ENCODE results near the gene MT1B.

The MT1B gene

GRCh38 chr16:56614549-56614991 lies 37.1 kb upstream of the MT1B start:
- H3K4me1 ChIP-seq (ENCODE audit: control insufficient read depth, insufficient read depth, low read depth, low read length) = peaks cover 38% of the 10 kb centered on the region
- H2BK15ac ChIP-seq (ENCODE audit: low read depth, poor library complexity, severe bottlenecking) = no peak overlapping the region
- H3K4ac ChIP-seq (ENCODE audit: low read depth in 1 of 2, low read length in 2 of 2) = no peak overlapping the region
- DNase-seq = peak; percentile 29
- no peaks in the 10 kb centered on the region for H3K9me3 ChIP-seq (ENCODE audit: control insufficient read depth, low read length)
- peaks cover 4% of the 10 kb centered on the region for H3K79me1 ChIP-seq (replicated peaks; ENCODE audit: low read length, poor library complexity, severe bottlenecking)
- no peaks in the 10 kb centered on the region for H3K27me3 ChIP-seq (ENCODE audit: control insufficient read depth in 1 of 2, insufficient read depth in 1 of 2, low read length in 2 of 2)
- peak overlapping the region; percentile 60 for H2BK5ac ChIP-seq (ENCODE audit: low read depth, low read length, poor library complexity, severe bottlenecking)
- peak overlapping the region; percentile 88 for H3K27ac ChIP-seq (ENCODE audit: low read length, poor library complexity, severe bottlenecking)
- H2BK12ac ChIP-seq (ENCODE audit: low read length in 2 of 2) = peak overlapping the region in 1 of 2 experiments; percentile 51
- no peaks in the 10 kb centered on the region for H3K36me3 ChIP-seq (ENCODE audit: control insufficient read depth in 1 of 2, insufficient read depth in 2 of 2, low read depth in 1 of 2, low read length in 2 of 2)
- H3K4me3 ChIP-seq (ENCODE audit: insufficient read depth in 1 of 2, low read depth in 1 of 2, low read length in 2 of 2) = no peak overlapping the region
- no peak overlapping the region for H3K4me2 ChIP-seq (ENCODE audit: low read length, poor library complexity, severe bottlenecking)
- H2AFZ ChIP-seq (ENCODE audit: low read depth, low read length) = no peak overlapping the region
- no peak overlapping the region for H3K14ac ChIP-seq (ENCODE audit: low read length in 2 of 2)
- H4K91ac ChIP-seq (ENCODE audit: low read length) = no peak overlapping the region
- no peak overlapping the region for H3K18ac ChIP-seq (ENCODE audit: low read depth in 1 of 2, low read length in 2 of 2)
- H2AK5ac ChIP-seq (ENCODE audit: low read length, severe bottlenecking) = no peak overlapping the region
- no peak overlapping the region for H3K23ac ChIP-seq (ENCODE audit: low read length in 2 of 2)
- no peak overlapping the region for H2BK120ac ChIP-seq (ENCODE audit: low read depth, low read length)
- no peak overlapping the region for H4K8ac ChIP-seq (ENCODE audit: low read length)
- no peak overlapping the region for H3K9ac ChIP-seq (ENCODE audit: low read length)

DNA sequence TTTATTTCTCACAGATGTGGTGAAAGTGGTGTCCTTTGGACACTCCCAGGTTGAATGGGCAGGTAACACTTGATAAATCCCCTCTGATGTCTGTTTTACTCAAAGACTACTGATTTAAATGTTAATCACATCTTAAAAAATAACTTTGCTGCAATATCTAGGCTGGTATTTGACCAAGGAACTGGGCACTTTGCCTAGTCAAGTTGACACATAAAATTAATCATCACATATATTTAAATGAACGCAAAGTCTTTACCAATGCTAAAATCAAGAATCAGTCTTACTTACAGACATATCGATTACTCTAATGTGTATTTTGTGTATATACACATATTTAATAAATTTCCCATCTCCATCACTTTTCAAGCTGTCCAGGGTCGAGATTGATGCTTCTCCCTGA lies 36.3 kb upstream of the MT1B start:
- Histone ChIP-seq H3K18ac (ENCODE audit: low read depth in 1 of 2, low read length in 2 of 2) (no peak overlapping the region), H3K4ac (ENCODE audit: low read depth in 1 of 2, low read length in 2 of 2) (no peak overlapping the region), H3K27me3 (ENCODE audit: control insufficient read depth in 1 of 2, insufficient read depth in 1 of 2, low read length in 2 of 2) (no peaks in the 10 kb centered on the region), H2AFZ (ENCODE audit: low read depth, low read length) (no peak overlapping the region), H3K79me1 (replicated peaks; ENCODE audit: low read length, poor library complexity, severe bottlenecking) (peaks cover 4% of the 10 kb centered on the region), H3K27ac (ENCODE audit: low read length, poor library complexity, severe bottlenecking) (peak overlapping the region; percentile 88), H3K9ac (ENCODE audit: low read length) (no peak overlapping the region), H3K4me1 (ENCODE audit: control insufficient read depth, insufficient read depth, low read depth, low read length) (peaks cover 34% of the 10 kb centered on the region), H3K23ac (ENCODE audit: low read length in 2 of 2) (no peak overlapping the region), H2BK15ac (ENCODE audit: low read depth, poor library complexity, severe bottlenecking) (no peak overlapping the region), H3K9me3 (ENCODE audit: control insufficient read depth, low read length) (no peaks in the 10 kb centered on the region), H3K36me3 (ENCODE audit: control insufficient read depth in 1 of 2, insufficient read depth in 2 of 2, low read depth in 1 of 2, low read length in 2 of 2) (no peaks in the 10 kb centered on the region), H2BK120ac (ENCODE audit: low read depth, low read length) (no peak overlapping the region), H2BK12ac (ENCODE audit: low read length in 2 of 2) (no peak overlapping the region), H4K8ac (ENCODE audit: low read length) (no peak overlapping the region), H3K4me3 (ENCODE audit: insufficient read depth in 1 of 2, low read depth in 1 of 2, low read length in 2 of 2) (no peak overlapping the region), H2AK5ac (ENCODE audit: low read length, severe bottlenecking) (peak overlapping the region; percentile 73), H4K91ac (ENCODE audit: low read length) (no peak overlapping the region), H2BK5ac (ENCODE audit: low read depth, low read length, poor library complexity, severe bottlenecking) (peak overlapping the region; percentile 60), H3K14ac (ENCODE audit: low read length in 2 of 2) (no peak overlapping the region), H3K4me2 (ENCODE audit: low read length, poor library complexity, severe bottlenecking) (no peak overlapping the region)
- DNase-seq = no peak
- WGBS = 100% methylated on average over 2 of the region's 3 CpGs

DNA sequence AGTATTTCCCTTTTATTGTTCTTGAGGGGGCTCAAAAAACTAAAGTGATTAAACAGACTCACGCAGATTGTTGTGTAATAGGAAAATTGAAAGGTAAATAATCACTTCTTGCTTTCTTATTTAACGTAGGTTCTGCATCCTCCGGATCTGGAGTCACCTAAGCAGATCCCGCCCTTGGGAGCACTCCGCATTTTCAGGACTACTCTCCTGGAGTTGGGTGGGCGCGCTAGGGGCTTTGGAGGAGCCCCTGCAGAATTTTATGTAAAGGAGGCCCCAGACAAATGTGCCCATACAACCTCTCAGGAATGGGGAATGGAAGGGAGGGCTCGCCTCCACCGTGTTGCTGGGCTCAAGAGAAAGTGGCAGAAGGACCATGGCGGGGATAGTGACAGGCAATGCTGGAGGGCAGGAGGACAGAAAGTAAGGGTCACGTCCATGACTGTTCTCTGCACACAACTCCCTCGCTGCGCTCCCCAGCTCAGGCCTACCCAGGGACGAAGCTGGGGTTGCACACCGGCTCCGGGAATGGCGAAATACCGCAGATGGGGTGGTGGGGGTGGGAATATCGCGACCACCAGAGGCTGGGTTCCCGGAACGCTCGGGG lies 35.0 kb upstream of the MT1B start:
- Histone ChIP-seq H3K4ac (ENCODE audit: low read depth in 1 of 2, low read length in 2 of 2) (peak overlapping the region in 1 of 2 experiments; percentile 15), H3K4me2 (ENCODE audit: low read length, poor library complexity, severe bottlenecking) (peak overlapping the region; percentile 64), H3K9ac (ENCODE audit: low read length) (peak overlapping the region; percentile 68), H2BK5ac (ENCODE audit: low read depth, low read length, poor library complexity, severe bottlenecking) (peak overlapping the region; percentile 48), H3K18ac (ENCODE audit: low read depth in 1 of 2, low read length in 2 of 2) (peak overlapping the region; percentile 50 to 91), H2AFZ (ENCODE audit: low read depth, low read length) (peak overlapping the region; percentile 80), H3K4me3 (ENCODE audit: insufficient read depth in 1 of 2, low read depth in 1 of 2, low read length in 2 of 2) (peak overlapping the region; percentile 46 to 70), H4K8ac (ENCODE audit: low read length) (peak overlapping the region; percentile 93), H3K27me3 (ENCODE audit: control insufficient read depth in 1 of 2, insufficient read depth in 1 of 2, low read length in 2 of 2) (no peaks in the 10 kb centered on the region), H3K23ac (ENCODE audit: low read length in 2 of 2) (peak overlapping the region in 1 of 2 experiments; percentile 67), H3K9me3 (ENCODE audit: control insufficient read depth, low read length) (no peaks in the 10 kb centered on the region), H3K14ac (ENCODE audit: low read length in 2 of 2) (peak overlapping the region in 1 of 2 experiments; percentile 76), H2BK120ac (ENCODE audit: low read depth, low read length) (peak overlapping the region; percentile 34), H3K79me1 (replicated peaks; ENCODE audit: low read length, poor library complexity, severe bottlenecking) (peaks cover 4% of the 10 kb centered on the region), H3K4me1 (ENCODE audit: control insufficient read depth, insufficient read depth, low read depth, low read length) (peaks cover 24% of the 10 kb centered on the region), H2BK15ac (ENCODE audit: low read depth, poor library complexity, severe bottlenecking) (peak overlapping the region; percentile 63), H2BK12ac (ENCODE audit: low read length in 2 of 2) (peak overlapping the region in 1 of 2 experiments; percentile 37), H2AK5ac (ENCODE audit: low read length, severe bottlenecking) (peak overlapping the region; percentile 1), H3K36me3 (ENCODE audit: control insufficient read depth in 1 of 2, insufficient read depth in 2 of 2, low read depth in 1 of 2, low read length in 2 of 2) (no peaks in the 10 kb centered on the region), H3K27ac (ENCODE audit: low read length, poor library complexity, severe bottlenecking) (peak overlapping the region; percentile 31), H4K91ac (ENCODE audit: low read length) (peak overlapping the region; percentile 76)
- no peak for DNase-seq
- 20% methylated on average over 23 of the region's 23 CpGs for WGBS

- peak overlapping the region; percentile 46 to 70 for H3K4me3 ChIP-seq (ENCODE audit: insufficient read depth in 1 of 2, low read depth in 1 of 2, low read length in 2 of 2)
- no peaks in the 10 kb centered on the region for H3K9me3 ChIP-seq (ENCODE audit: control insufficient read depth, low read length)
- peak overlapping the region; percentile 34 for H2BK120ac ChIP-seq (ENCODE audit: low read depth, low read length)
- peak overlapping the region; percentile 50 to 91 for H3K18ac ChIP-seq (ENCODE audit: low read depth in 1 of 2, low read length in 2 of 2)
- DNase-seq = peak; percentile 66
- 1% methylated on average over 39 of the region's 41 CpGs for WGBS
- no peaks in the 10 kb centered on the region for H3K27me3 ChIP-seq (ENCODE audit: control insufficient read depth in 1 of 2, insufficient read depth in 1 of 2, low read length in 2 of 2)
- H3K79me1 ChIP-seq (replicated peaks; ENCODE audit: low read length, poor library complexity, severe bottlenecking) = peaks cover 4% of the 10 kb centered on the region
- peak overlapping the region; percentile 22 for H3K27ac ChIP-seq (ENCODE audit: low read length, poor library complexity, severe bottlenecking)
- peak overlapping the region; percentile 76 for H4K91ac ChIP-seq (ENCODE audit: low read length)
- peak overlapping the region; percentile 93 for H4K8ac ChIP-seq (ENCODE audit: low read length)
- peak overlapping the region; percentile 80 for H2AFZ ChIP-seq (ENCODE audit: low read depth, low read length)
- H2BK12ac ChIP-seq (ENCODE audit: low read length in 2 of 2) = peak overlapping the region in 1 of 2 experiments; percentile 91
- peak overlapping the region; percentile 79 for H3K9ac ChIP-seq (ENCODE audit: low read length)
- peak overlapping the region; percentile 63 for H2BK15ac ChIP-seq (ENCODE audit: low read depth, poor library complexity, severe bottlenecking)
- peak overlapping the region; percentile 64 for H3K4me2 ChIP-seq (ENCODE audit: low read length, poor library complexity, severe bottlenecking)
- H3K4ac ChIP-seq (ENCODE audit: low read depth in 1 of 2, low read length in 2 of 2) = peak overlapping the region; percentile 15 to 33
- peak overlapping the region in 1 of 2 experiments; percentile 76 for H3K14ac ChIP-seq (ENCODE audit: low read length in 2 of 2)
- H3K36me3 ChIP-seq (ENCODE audit: control insufficient read depth in 1 of 2, insufficient read depth in 2 of 2, low read depth in 1 of 2, low read length in 2 of 2) = no peaks in the 10 kb centered on the region
- peaks cover 23% of the 10 kb centered on the region for H3K4me1 ChIP-seq (ENCODE audit: control insufficient read depth, insufficient read depth, low read depth, low read length)
- peak overlapping the region; percentile 10 for H2AK5ac ChIP-seq (ENCODE audit: low read length, severe bottlenecking)
- H2BK5ac ChIP-seq (ENCODE audit: low read depth, low read length, poor library complexity, severe bottlenecking) = peak overlapping the region; percentile 48
- H3K23ac ChIP-seq (ENCODE audit: low read length in 2 of 2) = peak overlapping the region in 1 of 2 experiments; percentile 67
Measured at GRCh38 chr16:56617212-56618085, 34.2 kb upstream of the MT1B start.
